Measurements from ENCODE around the gene HIVEP3. TPM values are rescaled to one million over a fixed set of nuclear protein-coding genes. Genes with fewer than 3 reads are reported as not detected.

The HIVEP3 gene
- total RNA-seq, 1 experiment from 2014 or later = 1.1 TPM

GRCh38 chr1:41687007-41687406, 231.7 kb downstream of the HIVEP3 start:
- no peak for DNase-seq (ENCODE audit: low spot score)

- peak; percentile 48 for DNase-seq (ENCODE audit: low spot score)
These were observed 234.8 kb downstream of the HIVEP3 start for GRCh38 chr1:41683681-41684500.

- DNase-seq (ENCODE audit: low spot score) = no peak
These were observed 235.7 kb downstream of the HIVEP3 start for GRCh38 chr1:41682845-41683625.

- DNase-seq (ENCODE audit: low spot score) = no peak
These were observed 236.6 kb downstream of the HIVEP3 start for GRCh38 chr1:41682149-41682548.

GRCh38 chr1:41681331-41682098, 237.2 kb downstream of the HIVEP3 start:
- no peak for DNase-seq (ENCODE audit: low spot score)

GRCh38 chr1:41679994-41680393, 238.7 kb downstream of the HIVEP3 start:
- DNase-seq (ENCODE audit: low spot score) = no peak

GRCh38 chr1:41679531-41679930, 239.2 kb downstream of the HIVEP3 start:
- DNase-seq (ENCODE audit: low spot score) = no peak

GRCh38 chr1:41678111-41678878, 240.4 kb downstream of the HIVEP3 start:
- DNase-seq (ENCODE audit: low spot score) = no peak

- DNase-seq (ENCODE audit: low spot score) = no peak
These were observed 241.1 kb downstream of the HIVEP3 start for GRCh38 chr1:41677620-41678019.

- DNase-seq (ENCODE audit: low spot score) = no peak
These were observed 243.3 kb downstream of the HIVEP3 start for GRCh38 chr1:41675401-41675800.

- no peak for DNase-seq (ENCODE audit: low spot score)
These were observed 244.2 kb downstream of the HIVEP3 start for GRCh38 chr1:41674522-41674921.

- no peak for DNase-seq (ENCODE audit: low spot score)
These were observed 244.9 kb downstream of the HIVEP3 start for GRCh38 chr1:41673806-41674205.

GRCh38 chr1:41673378-41673777, 245.3 kb downstream of the HIVEP3 start:
- no peak for DNase-seq (ENCODE audit: low spot score)

GRCh38 chr1:41672641-41673361, 245.9 kb downstream of the HIVEP3 start:
- DNase-seq (ENCODE audit: low spot score) = no peak

- DNase-seq (ENCODE audit: low spot score) = no peak
These were observed 246.5 kb downstream of the HIVEP3 start for GRCh38 chr1:41672173-41672572.

GRCh38 chr1:41671116-41671755, 247.5 kb downstream of the HIVEP3 start:
- no peak for DNase-seq (ENCODE audit: low spot score)

GRCh38 chr1:41670217-41670957, 248.3 kb downstream of the HIVEP3 start:
- peak; percentile 41 for DNase-seq (ENCODE audit: low spot score)

- no peak for DNase-seq (ENCODE audit: low spot score)
These were observed 249.8 kb downstream of the HIVEP3 start for GRCh38 chr1:41668967-41669366.

- no peak for DNase-seq (ENCODE audit: low spot score)
These were observed 250.6 kb downstream of the HIVEP3 start for GRCh38 chr1:41668054-41668660.

Measured in HT-29 (cell line).